Astrocyte (in vitro differentiated cells and primary cell): ENCODE measurements around the gene WIPF2.

ENCODE experiments used
- CTCF ChIP-seq: IDR thresholded peaks from 2 replicates; pipeline ENCODE4 v1.5.1; 2011; ENCODE audit warnings: low read depth, mild to moderate bottlenecking, inconsistent platforms, low read length, moderate library complexity; ENCODE audit not compliant: insufficient read depth
- EZH2 ChIP-seq: IDR thresholded peaks from 2 replicates; pipeline ENCODE4 v1.6.1; 2012; ENCODE audit warnings: mild to moderate bottlenecking, low read length, inconsistent platforms; ENCODE audit not compliant: insufficient read depth

GRCh38 chr17:40191237-40192208 is 27.6 kb upstream of the WIPF2 start:
- TF ChIP-seq CTCF: peak; percentile 44
- no peak for TF ChIP-seq EZH2
